Measurements from ENCODE around the gene MAP7.

GRCh38 chr6:136438441-136438840 lies 111.8 kb downstream of the MAP7 start:
- TF ChIP-seq CTCF (conservative IDR thresholded peaks at IDR 0.05) (no peak), EZH2 (IDR thresholded peaks at IDR 0.05; ENCODE audit: low read depth) (no peak)

All from PC-9 (cell line).